SH-SY5Y (cell line): ENCODE measurements around the gene INPP4A.

Source experiments
- GATA2 ChIP-seq: IDR thresholded peaks from 2 replicates; pipeline ENCODE4 v1.6.1; 2011; ENCODE audit warnings: mild to moderate bottlenecking, low read depth, low read length
- GATA3 ChIP-seq: IDR thresholded peaks from 2 replicates; pipeline ENCODE4 v1.6.1; 2011; ENCODE audit warnings: low read depth, mild to moderate bottlenecking, low read length, moderate library complexity

GRCh38 chr2:98434492-98434891 is 10.2 kb upstream of the INPP4A start:
- TF ChIP-seq GATA2: no peak
- no peak for TF ChIP-seq GATA3
